ENCODE data around the gene PACS1. TPM values are rescaled to one million over a fixed set of nuclear protein-coding genes. Genes with fewer than 3 reads are reported as not detected.

Gene PACS1
- polyA plus RNA-seq, 1 donor (not counting 4 experiments of a cell fraction or from before 2014, with no cell fraction given): 14.9 TPM

DNA sequence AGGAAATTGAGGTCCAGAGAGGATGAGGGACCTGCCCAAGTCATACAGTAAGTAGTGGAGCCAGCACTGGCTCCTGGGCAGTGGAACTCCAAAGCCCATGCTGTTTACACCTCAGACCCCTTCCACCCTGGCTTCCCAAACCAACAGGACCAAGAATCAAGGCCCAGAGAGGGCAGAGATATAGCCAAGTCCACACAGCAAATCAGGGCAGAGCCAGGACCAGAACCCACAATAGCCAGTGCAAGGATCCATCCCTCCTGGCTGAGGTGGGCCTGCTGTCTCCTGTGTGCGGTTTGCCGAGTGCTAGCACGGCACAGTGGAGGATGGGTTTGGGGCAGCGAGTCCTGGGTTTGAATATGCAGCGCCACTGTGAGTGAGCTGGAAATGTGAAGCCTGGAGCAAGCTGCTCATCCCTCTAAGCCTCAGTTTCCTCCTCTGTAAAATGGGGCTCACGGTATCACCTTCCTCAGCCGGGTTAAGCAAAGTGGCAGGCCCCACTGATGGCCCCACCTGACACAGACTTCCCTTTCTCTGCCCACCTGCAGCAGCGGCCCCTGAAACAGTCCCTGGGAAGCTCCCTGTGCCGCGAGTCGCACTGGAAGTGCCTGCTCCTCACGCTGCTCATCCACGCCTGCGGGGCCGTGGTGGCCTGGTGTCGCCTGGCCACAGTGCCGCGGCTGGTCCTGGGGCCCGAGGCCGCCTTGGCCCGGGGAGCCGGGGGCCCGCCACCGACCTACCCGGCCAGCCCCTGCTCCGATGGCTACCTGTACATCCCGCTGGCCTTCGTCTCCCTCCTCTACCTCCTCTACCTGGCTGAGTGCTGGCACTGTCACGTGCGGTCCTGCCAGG lies 223.9 kb downstream of the PACS1 start:
- dilution Hi-C loops (cut with MboI; ENCODE audit: extremely low pct_ligation_motif_present, low sequenced_read_pairs): no loop called here
- H3K4me3 ChIP-seq (ENCODE audit: control insufficient read depth in 2 of 3, extremely low read depth in 1 of 3, insufficient read depth in 2 of 3, low read depth in 1 of 3, low read length in 3 of 3): no peak overlapping the region
- no peaks in the 10 kb centered on the region for H4K20me1 ChIP-seq (ENCODE audit: control insufficient read depth, extremely low read depth, insufficient read depth, low read length)
- no peaks in the 10 kb centered on the region for H3K9me3 ChIP-seq (ENCODE audit: control insufficient read depth, low read depth, low read length)
- no peaks in the 10 kb centered on the region for H3K36me3 ChIP-seq (ENCODE audit: control insufficient read depth in 2 of 2, extremely low read depth in 1 of 2, insufficient read depth in 2 of 2, low read length in 2 of 2)
- H3K79me2 ChIP-seq (ENCODE audit: control insufficient read depth, insufficient read depth, low read length): no peaks in the 10 kb centered on the region
- H3K4me2 ChIP-seq (ENCODE audit: control insufficient read depth, extremely low read depth, insufficient read depth, low read depth, low read length): no peak overlapping the region
- TF ChIP-seq, protein P1, sequence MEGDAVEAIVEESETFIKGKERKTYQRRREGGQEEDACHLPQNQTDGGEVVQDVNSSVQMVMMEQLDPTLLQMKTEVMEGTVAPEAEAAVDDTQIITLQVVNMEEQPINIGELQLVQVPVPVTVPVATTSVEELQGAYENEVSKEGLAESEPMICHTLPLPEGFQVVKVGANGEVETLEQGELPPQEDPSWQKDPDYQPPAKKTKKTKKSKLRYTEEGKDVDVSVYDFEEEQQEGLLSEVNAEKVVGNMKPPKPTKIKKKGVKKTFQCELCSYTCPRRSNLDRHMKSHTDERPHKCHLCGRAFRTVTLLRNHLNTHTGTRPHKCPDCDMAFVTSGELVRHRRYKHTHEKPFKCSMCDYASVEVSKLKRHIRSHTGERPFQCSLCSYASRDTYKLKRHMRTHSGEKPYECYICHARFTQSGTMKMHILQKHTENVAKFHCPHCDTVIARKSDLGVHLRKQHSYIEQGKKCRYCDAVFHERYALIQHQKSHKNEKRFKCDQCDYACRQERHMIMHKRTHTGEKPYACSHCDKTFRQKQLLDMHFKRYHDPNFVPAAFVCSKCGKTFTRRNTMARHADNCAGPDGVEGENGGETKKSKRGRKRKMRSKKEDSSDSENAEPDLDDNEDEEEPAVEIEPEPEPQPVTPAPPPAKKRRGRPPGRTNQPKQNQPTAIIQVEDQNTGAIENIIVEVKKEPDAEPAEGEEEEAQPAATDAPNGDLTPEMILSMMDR (optimal IDR thresholded peaks at IDR 0.05 in 1 of 3, IDR thresholded peaks at IDR 0.05 in 1 of 3, conservative IDR thresholded peaks at IDR 0.05 in 1 of 3; ENCODE audit: extremely low read depth in 1 of 3, insufficient read depth in 2 of 3, low read length in 3 of 3): no peak
- no peak for TF ChIP-seq EZH2 (IDR thresholded peaks at IDR 0.05; ENCODE audit: low read length)
- no peak overlapping the region for H2AFZ ChIP-seq (ENCODE audit: control insufficient read depth, low read length)
- H3K27me3 ChIP-seq (ENCODE audit: control insufficient read depth, extremely low read depth, insufficient read depth, low read length): peaks cover 29% of the 10 kb centered on the region
- FAIRE-seq (no peak), DNase-seq (ENCODE audit: low read depth, low spot score) (no peak)
- H3K27ac ChIP-seq (ENCODE audit: control insufficient read depth, insufficient read depth, low read length): no peak overlapping the region
- H3K9me1 ChIP-seq (ENCODE audit: control insufficient read depth, extremely low read depth, insufficient read depth, low read length): no peaks in the 10 kb centered on the region
- no peak overlapping the region for H3K9ac ChIP-seq (ENCODE audit: control insufficient read depth, extremely low read depth, insufficient read depth, low read length)
- peaks cover 7% of the 10 kb centered on the region for H3K4me1 ChIP-seq (ENCODE audit: control insufficient read depth, extremely low read depth, insufficient read depth, low read length)

Other genes with a start within 250 kb of the PACS1 start
- gene SNX32, start 236.3 kb upstream of the PACS1 start, polyA plus RNA-seq: 0.12 to 0.44 TPM (median 0.15 TPM) in 3 replicates
- gene CFL1, start 212.1 kb upstream of the PACS1 start, polyA plus RNA-seq: 571 to 1,860 TPM (median 1,236 TPM) in 3 replicates
- gene MUS81, start 209.8 kb upstream of the PACS1 start, polyA plus RNA-seq: 24.7 to 34.4 TPM (median 28.0 TPM) in 3 replicates
- gene EFEMP2, start 197.5 kb upstream of the PACS1 start, polyA plus RNA-seq: 4.6 to 13.6 TPM (median 4.8 TPM) in 3 replicates
- not detected in 3 replicates for gene CTSW, start 190.4 kb upstream of the PACS1 start, polyA plus RNA-seq
- 83.0 to 104 TPM (median 95.1 TPM) in 3 replicates for gene FIBP, start 181.8 kb upstream of the PACS1 start, polyA plus RNA-seq
- gene CCDC85B, start 179.6 kb upstream of the PACS1 start, polyA plus RNA-seq: 4.1 to 6.8 TPM (median 6.0 TPM) in 3 replicates
- gene FOSL1, start 169.9 kb upstream of the PACS1 start, polyA plus RNA-seq: 9.4 to 25.3 TPM (median 21.8 TPM) in 3 replicates
- 18.4 to 30.9 TPM (median 25.0 TPM) in 3 replicates for gene C11orf68, start 151.2 kb upstream of the PACS1 start, polyA plus RNA-seq
- 135 to 175 TPM (median 138 TPM) in 3 replicates for gene DRAP1, start 150.8 kb upstream of the PACS1 start, polyA plus RNA-seq
- gene TSGA10IP, start 124.8 kb upstream of the PACS1 start, polyA plus RNA-seq: not detected in 3 replicates
- 5.9 to 28.0 TPM (median 14.7 TPM) in 3 replicates for gene SART1, start 108.5 kb upstream of the PACS1 start, polyA plus RNA-seq
- gene EIF1AD, start 68.1 kb upstream of the PACS1 start, polyA plus RNA-seq: 23.1 to 36.8 TPM (median 29.6 TPM) in 3 replicates
- gene BANF1, start 67.8 kb upstream of the PACS1 start, polyA plus RNA-seq: 112 to 187 TPM (median 154 TPM) in 3 replicates
- 1.4 to 2.3 TPM (median 1.7 TPM) in 3 replicates for gene CST6, start 58.3 kb upstream of the PACS1 start, polyA plus RNA-seq
- gene CATSPER1, start 43.8 kb upstream of the PACS1 start, polyA plus RNA-seq: 0.07 TPM in 1 of 3 replicates, not detected in the others
- gene GAL3ST3, start 21.1 kb upstream of the PACS1 start, polyA plus RNA-seq: not detected in 3 replicates
- 41.9 to 121 TPM (median 73.0 TPM) in 3 replicates for gene SF3B2, start 17.9 kb upstream of the PACS1 start, polyA plus RNA-seq
- 9.3 to 19.1 TPM (median 14.1 TPM) in 3 replicates for gene KLC2, start 187.4 kb downstream of the PACS1 start, polyA plus RNA-seq
- 133 to 213 TPM (median 187 TPM) in 3 replicates for gene RAB1B, start 198.4 kb downstream of the PACS1 start, polyA plus RNA-seq
- 0.17 to 0.25 TPM (median 0.18 TPM) in 3 replicates for gene CNIH2, start 207.9 kb downstream of the PACS1 start, polyA plus RNA-seq
- gene YIF1A, start 218.9 kb downstream of the PACS1 start, polyA plus RNA-seq: 80.3 to 157 TPM (median 87.5 TPM) in 3 replicates
- gene TMEM151A, start 221.6 kb downstream of the PACS1 start, polyA plus RNA-seq: 0.05 to 0.18 TPM in 2 of 3 replicates, not detected in the other
- 0.02 to 0.40 TPM (median 0.12 TPM) in 3 replicates for gene CD248, start 246.8 kb downstream of the PACS1 start, polyA plus RNA-seq